Measurements from ENCODE around the gene SERPINF2.

DNA sequence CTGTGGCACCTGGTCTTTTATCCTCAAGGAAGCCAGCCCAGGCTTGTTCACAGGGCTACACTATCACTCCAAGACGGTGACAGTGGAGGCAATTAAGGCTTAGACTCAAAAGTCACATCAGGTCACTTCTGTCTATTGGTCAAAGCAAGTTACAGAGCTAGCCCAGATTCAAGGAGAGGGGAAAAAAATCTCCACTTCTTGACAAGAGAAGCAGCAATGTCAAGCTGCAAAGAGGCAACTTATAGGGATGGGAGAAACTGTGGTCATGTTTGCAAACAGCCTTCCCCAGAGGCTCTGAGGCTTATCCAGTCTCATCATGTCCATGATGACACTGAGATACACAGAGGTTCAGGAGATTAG, 50.8 kb downstream of the SERPINF2 start:
- TF ChIP-seq EZH2 (IDR thresholded peaks at IDR 0.05; ENCODE audit: borderline replicate concordance, low read length), result no peak
- TF ChIP-seq, protein P1, sequence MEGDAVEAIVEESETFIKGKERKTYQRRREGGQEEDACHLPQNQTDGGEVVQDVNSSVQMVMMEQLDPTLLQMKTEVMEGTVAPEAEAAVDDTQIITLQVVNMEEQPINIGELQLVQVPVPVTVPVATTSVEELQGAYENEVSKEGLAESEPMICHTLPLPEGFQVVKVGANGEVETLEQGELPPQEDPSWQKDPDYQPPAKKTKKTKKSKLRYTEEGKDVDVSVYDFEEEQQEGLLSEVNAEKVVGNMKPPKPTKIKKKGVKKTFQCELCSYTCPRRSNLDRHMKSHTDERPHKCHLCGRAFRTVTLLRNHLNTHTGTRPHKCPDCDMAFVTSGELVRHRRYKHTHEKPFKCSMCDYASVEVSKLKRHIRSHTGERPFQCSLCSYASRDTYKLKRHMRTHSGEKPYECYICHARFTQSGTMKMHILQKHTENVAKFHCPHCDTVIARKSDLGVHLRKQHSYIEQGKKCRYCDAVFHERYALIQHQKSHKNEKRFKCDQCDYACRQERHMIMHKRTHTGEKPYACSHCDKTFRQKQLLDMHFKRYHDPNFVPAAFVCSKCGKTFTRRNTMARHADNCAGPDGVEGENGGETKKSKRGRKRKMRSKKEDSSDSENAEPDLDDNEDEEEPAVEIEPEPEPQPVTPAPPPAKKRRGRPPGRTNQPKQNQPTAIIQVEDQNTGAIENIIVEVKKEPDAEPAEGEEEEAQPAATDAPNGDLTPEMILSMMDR (IDR thresholded peaks at IDR 0.05; ENCODE audit: low read length), result no peak
